HepG2 (cell line): ENCODE measurements around the gene GPR148. TPM values are rescaled to one million over a fixed set of nuclear protein-coding genes. Genes with fewer than 3 reads are reported as not detected.

ENCODE experiments used
- AKNA ChIP-seq: sonication (generic); formaldehyde crosslinking; IDR thresholded peaks from 2 replicates; pipeline ENCODE4 v1.4.0; 2020; ENCODE audit warnings: missing genetic modification reagents, borderline replicate concordance
- FOXM1 ChIP-seq: sonication (generic); formaldehyde crosslinking; IDR thresholded peaks from 2 replicates; pipeline ENCODE4 v1.5.0; 2020; ENCODE audit warnings: missing genetic modification reagents
- HOMEZ ChIP-seq: IDR thresholded peaks from 2 replicates; pipeline ENCODE4 v1.6.1; 2016; ENCODE audit warnings: low read depth
- IKZF5 ChIP-seq: IDR thresholded peaks from 2 replicates; pipeline ENCODE4 v1.6.1; 2018; ENCODE audit warnings: missing genetic modification reagents, mild to moderate bottlenecking, missing compliant biosample characterization
- MXD4 ChIP-seq: IDR thresholded peaks from 2 replicates; pipeline ENCODE4 v1.6.1; 2016; ENCODE audit warnings: mild to moderate bottlenecking, missing biosample characterization, missing genetic modification reagents
- NR2C2 ChIP-seq: sonication (generic); formaldehyde crosslinking; IDR thresholded peaks from 2 replicates; pipeline ENCODE4 v1.4.0; 2020; ENCODE audit warnings: missing genetic modification reagents, mild to moderate bottlenecking, moderate library complexity, borderline replicate concordance
- PAX8 ChIP-seq: sonication (generic); formaldehyde crosslinking; IDR thresholded peaks from 2 replicates; pipeline ENCODE4 v1.8.0; 2022; ENCODE audit warnings: mild to moderate bottlenecking, missing genetic modification reagents, borderline replicate concordance
- SMAD9 ChIP-seq: sonication (generic); formaldehyde crosslinking; IDR thresholded peaks from 2 replicates; pipeline ENCODE4 v1.5.1; 2020; ENCODE audit warnings: mild to moderate bottlenecking, missing genetic modification reagents
- SRSF9 ChIP-seq: fragments of 200-400 bp; formaldehyde crosslinking; IDR thresholded peaks from 2 replicates; pipeline ENCODE4 v1.6.1; 2018; ENCODE audit warnings: borderline replicate concordance, mild to moderate bottlenecking, low read depth, low read length; ENCODE audit not compliant: insufficient read depth, poor library complexity, severe bottlenecking
- TBL1XR1 ChIP-seq: fragments of 150-350 bp; IDR thresholded peaks from 2 replicates; pipeline ENCODE4 v1.6.1; 2014; ENCODE audit warnings: borderline replicate concordance, low read length; ENCODE audit not compliant: partially characterized antibody
- TSC22D2 ChIP-seq: sonication (generic); formaldehyde crosslinking; IDR thresholded peaks from 2 replicates; pipeline ENCODE4 v1.5.1; 2020; ENCODE audit warnings: missing genetic modification reagents, mild to moderate bottlenecking, borderline replicate concordance
- ZFP41 ChIP-seq: sonication (generic); formaldehyde crosslinking; IDR thresholded peaks from 2 replicates; pipeline ENCODE4 v1.4.0; 2020; ENCODE audit warnings: mild to moderate bottlenecking, missing genetic modification reagents, borderline replicate concordance
- ZMYM2 ChIP-seq: sonication (generic); formaldehyde crosslinking; IDR thresholded peaks from 2 replicates; pipeline ENCODE4 v1.8.0; 2022; ENCODE audit warnings: mild to moderate bottlenecking, missing genetic modification reagents
- ZNF232 ChIP-seq: sonication (generic); formaldehyde crosslinking; IDR thresholded peaks from 2 replicates; pipeline ENCODE4 v1.4.0; 2020; ENCODE audit warnings: missing genetic modification reagents, borderline replicate concordance
- ZNF34 ChIP-seq: sonication (generic); formaldehyde crosslinking; IDR thresholded peaks from 2 replicates; pipeline ENCODE4 v1.4.0; 2020; ENCODE audit warnings: mild to moderate bottlenecking, missing genetic modification reagents, borderline replicate concordance
- ZNF431 ChIP-seq: sonication (generic); formaldehyde crosslinking; IDR thresholded peaks from 2 replicates; pipeline ENCODE4 v1.9.0; 2022; ENCODE audit warnings: missing genetic modification reagents, low read depth, mild to moderate bottlenecking, borderline replicate concordance
- ZNF543 ChIP-seq: sonication (generic); formaldehyde crosslinking; IDR thresholded peaks from 2 replicates; pipeline ENCODE4 v1.4.0; 2020; ENCODE audit warnings: mild to moderate bottlenecking, missing genetic modification reagents
- polyA plus RNA-seq, 8 experiments: library from polyadenylated mRNA; depleted of rRNA in 3 of 8; stranded (reverse) in 7 of 8; unstranded in 1 of 8; fragments of >200 nt; fragmentation: Illumina TruSeq in 4 of 8; extraction: Trizol in 4 of 8; gene quantifications; 2 replicates each; pipeline versions ENCODE4 v1.2.1 to v1.2.3, GENCODE V29; 2011 to 2016; ENCODE audit warnings: low read depth in 4 of 8, missing spikeins in 1 of 8, mixed read lengths in 1 of 8; ENCODE audit not compliant: insufficient read depth in 1 of 8
- total RNA-seq, 5 experiments: library from RNA; depleted of rRNA; stranded (reverse); fragments of >200 nt; fragmentation: Illumina TruSeq; extraction: Trizol; gene quantifications; 2 replicates each; pipeline ENCODE4 v1.2.3, GENCODE V29; 2016; ENCODE audit warnings: low read depth in 1 of 5
- TF ChIP-seq, protein P1 (sequence below): sonication (generic); formaldehyde crosslinking; IDR thresholded peaks from 2 replicates; pipeline ENCODE4 v1.4.0; 2020; ENCODE audit warnings: missing genetic modification reagents, mild to moderate bottlenecking, borderline replicate concordance

The GPR148 gene
- total and polyA plus RNA-seq, 2 of the 13 experiments (the other 11 are each of a cell fraction or from before 2014, with no cell fraction given) = not detected

DNA sequence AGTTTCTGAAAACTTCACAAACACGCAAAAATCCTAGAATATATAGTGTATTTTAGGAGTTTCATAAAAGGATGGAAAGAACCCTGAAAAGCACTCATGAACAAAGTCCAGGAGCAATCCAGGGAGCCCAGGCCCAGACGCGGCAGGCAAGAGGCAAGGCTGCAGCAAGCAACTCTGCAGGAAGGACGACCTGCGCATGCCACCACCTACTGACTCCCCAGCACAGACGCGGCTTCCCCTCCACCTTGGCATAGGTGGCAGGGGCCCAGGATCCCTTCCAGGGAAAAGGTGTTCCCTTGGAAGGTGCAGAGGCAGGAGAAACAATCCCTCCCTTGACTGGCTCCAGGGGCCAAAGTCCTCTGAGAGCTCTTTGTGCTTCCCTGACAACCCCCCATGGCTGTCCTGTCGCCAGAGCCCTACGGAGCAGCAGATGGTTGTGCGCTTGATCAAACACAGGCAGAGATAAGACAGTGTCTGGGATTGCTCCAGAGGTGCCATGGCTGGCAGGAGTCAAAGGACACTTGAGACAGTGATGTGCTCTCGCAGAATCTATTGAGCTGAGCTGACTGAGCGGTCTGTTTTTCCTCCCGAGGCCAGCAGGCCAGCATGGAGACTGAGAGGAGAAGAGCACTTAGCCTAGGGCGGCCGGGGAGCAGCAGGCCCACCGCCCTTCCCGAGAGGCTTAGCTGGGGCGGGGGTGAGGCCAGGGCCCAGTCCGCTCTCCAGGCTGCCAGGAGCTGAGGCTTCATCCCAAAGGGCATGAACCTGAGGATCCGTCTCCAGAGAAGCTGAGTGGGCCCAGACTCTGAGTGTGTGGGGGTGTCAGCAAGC lies 15.6 kb downstream of the GPR148 start (continued):
- TF ChIP-seq AKNA (CRISPR knock-in tag) (no peak), SRSF9 (no peak), PAX8 (CRISPR knock-in tag) (no peak), HOMEZ (CRISPR knock-in tag) (peak; percentile 32; the same call in 1 of the 2 replicates), SMAD9 (CRISPR knock-in tag) (no peak), ZNF543 (CRISPR knock-in tag) (0 out of 2 replicates have a peak, but pooled peaks have one; percentile 67), NR2C2 (CRISPR knock-in tag) (peak; percentile 51; the same call in 1 of the 2 replicates), MXD4 (CRISPR knock-in tag) (no peak), ZMYM2 (CRISPR knock-in tag) (no peak), ZNF232 (CRISPR knock-in tag) (no peak), ZFP41 (CRISPR knock-in tag) (no peak), ZNF34 (CRISPR knock-in tag) (0 out of 2 replicates have a peak, but pooled peaks have one; percentile 35), FOXM1 (no peak), TSC22D2 (CRISPR knock-in tag) (0 out of 2 replicates have a peak, but pooled peaks have one; percentile 59), IKZF5 (CRISPR knock-in tag) (peak; percentile 93; the same call in 1 of the 2 replicates), TBL1XR1 (no peak), ZNF431 (CRISPR knock-in tag) (no peak; the same call in 1 of the 2 replicates)
- TF ChIP-seq, protein P1, sequence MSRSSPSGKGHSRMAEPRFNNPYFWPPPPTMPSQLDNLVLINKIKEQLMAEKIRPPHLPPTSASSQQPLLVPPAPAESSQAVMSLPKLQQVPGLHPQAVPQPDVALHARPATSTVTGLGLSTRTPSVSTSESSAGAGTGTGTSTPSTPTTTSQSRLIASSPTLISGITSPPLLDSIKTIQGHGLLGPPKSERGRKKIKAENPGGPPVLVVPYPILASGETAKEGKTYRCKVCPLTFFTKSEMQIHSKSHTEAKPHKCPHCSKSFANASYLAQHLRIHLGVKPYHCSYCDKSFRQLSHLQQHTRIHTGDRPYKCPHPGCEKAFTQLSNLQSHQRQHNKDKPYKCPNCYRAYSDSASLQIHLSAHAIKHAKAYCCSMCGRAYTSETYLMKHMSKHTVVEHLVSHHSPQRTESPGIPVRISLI (CRISPR knock-in tag) = 0 out of 2 replicates have a peak, but pooled peaks have one; percentile 56
